ENCODE results near the gene NXNL1.
"Not testable (repeated sequence)": the region's sequence is repeated elsewhere in the genome, so short reads cannot be mapped to it uniquely, and the experiment has no call there.

Gene NXNL1

GRCh38 chr19:17460372-17461230 is at the start of gene NXNL1:
Gene NXNL1 (minus strand): TSS chr19:17460926. CDS start chr19:17460869, 57 bp downstream.
- no peak for DNase-seq (ENCODE audit: low read depth in 2 of 2, low spot score in 1 of 2)

- DNase-seq (ENCODE audit: low read depth in 2 of 2, low spot score in 1 of 2) = not testable (repeated sequence)
Measured at GRCh38 chr19:17508558-17508933, 47.8 kb upstream of the NXNL1 start.

GRCh38 chr19:17506745-17507144 is 46.0 kb upstream of the NXNL1 start:
- DNase-seq (ENCODE audit: low read depth in 2 of 2, low spot score in 1 of 2) = no peak

- no peak for DNase-seq (ENCODE audit: low read depth in 2 of 2, low spot score in 1 of 2)
Measured at GRCh38 chr19:17505223-17505622, 44.5 kb upstream of the NXNL1 start.

GRCh38 chr19:17504456-17504855 is 43.7 kb upstream of the NXNL1 start:
- DNase-seq (ENCODE audit: low read depth in 2 of 2, low spot score in 1 of 2) = no peak

GRCh38 chr19:17504030-17504429 is 43.3 kb upstream of the NXNL1 start:
- no peak for DNase-seq (ENCODE audit: low read depth in 2 of 2, low spot score in 1 of 2)

GRCh38 chr19:17503240-17503639 is 42.5 kb upstream of the NXNL1 start:
- no peak for DNase-seq (ENCODE audit: low read depth in 2 of 2, low spot score in 1 of 2)

- DNase-seq (ENCODE audit: low read depth in 2 of 2, low spot score in 1 of 2) = no peak
Measured at GRCh38 chr19:17500447-17501198, 39.9 kb upstream of the NXNL1 start.

GRCh38 chr19:17499648-17500446 is 39.1 kb upstream of the NXNL1 start:
- no peak for DNase-seq (ENCODE audit: low read depth in 2 of 2, low spot score in 1 of 2)

GRCh38 chr19:17499025-17499424 is 38.3 kb upstream of the NXNL1 start:
- DNase-seq (ENCODE audit: low read depth in 2 of 2, low spot score in 1 of 2) = not testable (repeated sequence)

GRCh38 chr19:17497149-17497798 is 36.5 kb upstream of the NXNL1 start:
- no peak for DNase-seq (ENCODE audit: low read depth in 2 of 2, low spot score in 1 of 2)

GRCh38 chr19:17496337-17496997 is 35.7 kb upstream of the NXNL1 start:
- peak; percentile 38 to 64 for DNase-seq (ENCODE audit: low read depth in 2 of 2, low spot score in 1 of 2)

GRCh38 chr19:17495639-17496296 is 35.0 kb upstream of the NXNL1 start:
- DNase-seq (ENCODE audit: low read depth in 2 of 2, low spot score in 1 of 2) = no peak

GRCh38 chr19:17491287-17491686 is 30.6 kb upstream of the NXNL1 start:
- no peak for DNase-seq (ENCODE audit: low read depth in 2 of 2, low spot score in 1 of 2)

GRCh38 chr19:17490411-17490810 is 29.7 kb upstream of the NXNL1 start:
- DNase-seq (ENCODE audit: low read depth in 2 of 2, low spot score in 1 of 2) = no peak

- DNase-seq (ENCODE audit: low read depth in 2 of 2, low spot score in 1 of 2) = no peak
Measured at GRCh38 chr19:17489392-17490030, 28.8 kb upstream of the NXNL1 start.

GRCh38 chr19:17488593-17489391 is 28.1 kb upstream of the NXNL1 start:
- DNase-seq (ENCODE audit: low read depth in 2 of 2, low spot score in 1 of 2) = peak in 1 of 2 donors; percentile 59

GRCh38 chr19:17487284-17488121 is 26.8 kb upstream of the NXNL1 start:
- no peak for DNase-seq (ENCODE audit: low read depth in 2 of 2, low spot score in 1 of 2)
